Measurements from ENCODE around the gene OTUD7B.

OTUD7B gene

GRCh38 chr1:149915429-149916192 is 94.9 kb downstream of the OTUD7B start:
- DNase-seq = no peak

GRCh38 chr1:149914545-149914944 is 96.0 kb downstream of the OTUD7B start:
- no peak for DNase-seq

- DNase-seq = no peak
Observed at GRCh38 chr1:149906570-149907075, 103.9 kb downstream of the OTUD7B start.

- DNase-seq = no peak
Observed at GRCh38 chr1:149903836-149904491, 106.6 kb downstream of the OTUD7B start.

GRCh38 chr1:149899460-149900284 is 110.9 kb downstream of the OTUD7B start, which contains the start of gene BOLA1:
Gene BOLA1 (plus strand): TSS chr1:149899568. CDS start chr1:149900060, 492 bp downstream.
- peak; percentile 94 for DNase-seq

- no peak for DNase-seq
Observed at GRCh38 chr1:149896575-149896974, 114.0 kb downstream of the OTUD7B start.

- no peak for DNase-seq
Observed at GRCh38 chr1:149888999-149889289, 121.6 kb downstream of the OTUD7B start.

- DNase-seq = peak; percentile 95
Observed at GRCh38 chr1:149888247-149888998, 122.1 kb downstream of the OTUD7B start.
